H1 (cell line): ENCODE measurements around the gene CBL.

Experiments used
- CEBPB ChIP-seq: IDR thresholded peaks from 2 replicates; pipeline ENCODE4 v1.6.1; 2012; ENCODE audit warnings: low read depth, low read length
- CREB1 ChIP-seq: IDR thresholded peaks from 2 replicates; pipeline ENCODE4 v1.6.1; 2012; ENCODE audit warnings: inconsistent platforms
- CTCF ChIP-seq, 3 experiments: IDR thresholded peaks; 1 replicate in 2 of 3; 2 replicates in 1 of 3; pipeline versions ENCODE4 v1.5.1 to v1.6.1; 2011; ENCODE audit warnings: low read length in 3 of 3, mild to moderate bottlenecking in 3 of 3, inconsistent platforms in 2 of 3, low read depth in 1 of 3, moderate library complexity in 1 of 3; ENCODE audit not compliant: insufficient read depth in 1 of 3; ENCODE audit errors: control extremely low read depth in 1 of 3
- EZH2 ChIP-seq: fragments of 200-600 bp; sonication (generic); IDR thresholded peaks from 2 replicates; pipeline ENCODE4 v1.7.1; 2012; ENCODE audit warnings: low read depth, mild to moderate bottlenecking, moderate library complexity, low read length, inconsistent platforms; ENCODE audit not compliant: severe bottlenecking
- HDAC6 ChIP-seq: IDR thresholded peaks from one replicate; pipeline ENCODE4 v1.7.1; 2012; ENCODE audit warnings: low read depth, mild to moderate bottlenecking, inconsistent platforms, low read length, moderate library complexity
- POLR2A ChIP-seq, 2 experiments: IDR thresholded peaks; 1 replicate in 1 of 2; 2 replicates in 1 of 2; pipeline ENCODE4 v1.6.1; 2011; ENCODE audit warnings: low read depth in 2 of 2, low read length in 2 of 2, mild to moderate bottlenecking in 2 of 2; ENCODE audit errors: control extremely low read depth in 1 of 2
- POLR2AphosphoS5 ChIP-seq: IDR thresholded peaks from 2 replicates; pipeline ENCODE4 v1.6.1; 2011; ENCODE audit warnings: low read depth, low read length
- RFX5 ChIP-seq: IDR thresholded peaks from 2 replicates; pipeline ENCODE4 v1.6.1; 2011; ENCODE audit warnings: low read depth, low read length, improper control_type of control experiment, borderline replicate concordance
- SIN3A ChIP-seq, 2 experiments: IDR thresholded peaks in 1 of 2; conservative IDR thresholded peaks in 1 of 2; 2 replicates each; pipeline ENCODE4 v1.6.1; 2011 to 2012; ENCODE audit warnings: low read length in 2 of 2, improper control_type of control experiment in 1 of 2, low read depth in 1 of 2, mild to moderate bottlenecking in 1 of 2
- SIRT6 ChIP-seq: IDR thresholded peaks from one replicate; pipeline ENCODE4 v1.7.1; 2012; ENCODE audit warnings: low read length, inconsistent platforms
- TAF1 ChIP-seq: IDR thresholded peaks from 2 replicates; pipeline ENCODE4 v1.6.1; 2011; ENCODE audit warnings: mild to moderate bottlenecking, low read depth, low read length
- ZNF274 ChIP-seq: IDR thresholded peaks from 2 replicates; pipeline ENCODE4 v1.7.0; 2012; ENCODE audit warnings: low read length, borderline replicate concordance; ENCODE audit errors: extremely low read depth
- TF ChIP-seq, protein P1 (sequence below): IDR thresholded peaks from 2 replicates; pipeline ENCODE4 v1.6.1; 2011; ENCODE audit warnings: low read length, improper control_type of control experiment

DNA sequence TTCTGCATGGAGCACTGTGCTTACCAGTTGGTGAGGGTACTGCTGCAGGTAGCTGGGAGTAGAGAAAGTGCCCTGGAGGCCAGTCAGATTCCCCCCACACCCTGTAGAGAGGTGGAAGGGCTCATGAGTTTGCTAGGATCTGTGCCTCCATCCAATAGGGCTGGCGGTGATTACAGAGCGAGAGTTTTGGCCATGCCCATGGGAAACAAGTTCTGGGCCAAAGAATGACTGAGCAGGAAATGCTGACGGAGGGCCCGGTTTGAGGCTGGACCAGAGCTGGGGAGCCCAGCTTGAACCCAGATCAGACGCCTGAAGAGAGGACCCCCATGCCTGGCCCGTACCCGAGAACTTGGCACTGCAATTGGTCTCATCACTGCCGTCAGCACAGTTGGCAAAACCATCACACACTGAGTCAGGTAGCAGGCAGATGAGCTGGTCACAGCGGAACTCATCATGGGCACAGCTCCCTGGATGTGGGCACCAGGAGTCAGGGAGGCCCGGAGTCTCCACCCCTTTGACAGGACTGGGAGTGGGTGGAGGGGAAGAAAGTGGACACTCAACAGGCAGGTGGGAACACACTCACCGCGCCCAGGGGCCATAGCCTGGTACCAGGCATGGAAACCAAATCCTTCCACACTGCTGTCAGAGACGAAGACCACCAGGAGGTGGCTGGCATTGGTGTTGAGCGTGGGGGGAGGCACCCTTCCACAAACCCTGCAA lies 138.3 kb downstream of the CBL start:
- TF ChIP-seq CTCF (IDR thresholded peaks at IDR 0.05; ENCODE audit: control extremely low read depth in 1 of 3, insufficient read depth in 1 of 3, low read depth in 1 of 3, low read length in 3 of 3) (no peak), EZH2 (no peak), HDAC6 (no peak), SIRT6 (no peak), TAF1 (no peak), POLR2AphosphoS5 (no peak), ZNF274 (no peak), CREB1 (no peak), POLR2A (IDR thresholded peaks at IDR 0.05; ENCODE audit: control extremely low read depth in 1 of 2, low read depth in 2 of 2, low read length in 2 of 2) (no peak), RFX5 (no peak), SIN3A (conservative IDR thresholded peaks at IDR 0.05 in 1 of 2, IDR thresholded peaks at IDR 0.05 in 1 of 2; ENCODE audit: low read depth in 1 of 2, low read length in 2 of 2) (no peak), CEBPB (no peak)
- TF ChIP-seq, protein P1, sequence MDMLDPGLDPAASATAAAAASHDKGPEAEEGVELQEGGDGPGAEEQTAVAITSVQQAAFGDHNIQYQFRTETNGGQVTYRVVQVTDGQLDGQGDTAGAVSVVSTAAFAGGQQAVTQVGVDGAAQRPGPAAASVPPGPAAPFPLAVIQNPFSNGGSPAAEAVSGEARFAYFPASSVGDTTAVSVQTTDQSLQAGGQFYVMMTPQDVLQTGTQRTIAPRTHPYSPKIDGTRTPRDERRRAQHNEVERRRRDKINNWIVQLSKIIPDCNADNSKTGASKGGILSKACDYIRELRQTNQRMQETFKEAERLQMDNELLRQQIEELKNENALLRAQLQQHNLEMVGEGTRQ = no peak
